ENCODE data around the gene ATP2A3.
"Not testable (repeated sequence)": the region's sequence is repeated elsewhere in the genome, so short reads cannot be mapped to it uniquely, and the experiment has no call there.

GRCh38 chr17:3991699-3992098 is 27.5 kb upstream of the ATP2A3 start:
- TF ChIP-seq CTCF, POLR2A (IDR thresholded peaks at IDR 0.05): not testable (repeated sequence)
